Stomach (tissue), 9 donors: ENCODE measurements around the gene INPP5K. TPM values are rescaled to one million over a fixed set of nuclear protein-coding genes. Genes with fewer than 3 reads are reported as not detected.

Source experiments
- DNase-seq, 2 donors: peaks; one replicate each; pipeline versions ENCODE4 v3.0.0 to v3.0.0-alpha.2; 2013 to 2019
- H3K27ac ChIP-seq, 5 donors: fragments of 200-600 bp in 4 of 5; sonication (generic) in 4 of 5; one replicate each; pipeline ENCODE4 v1.5.1; 2013 to 2019; ENCODE audit warnings: mild to moderate bottlenecking in 1 of 5, moderate library complexity in 1 of 5
- H3K27me3 ChIP-seq, 3 donors: fragments of 200-600 bp; sonication (generic); one replicate each; pipeline ENCODE4 v1.5.1; 2017 to 2019; ENCODE audit warnings: mixed run types in 1 of 3
- H3K36me3 ChIP-seq, 4 donors: fragments of 200-600 bp; sonication (generic); 1 replicate in 3 of 4; 2 replicates in 1 of 4; pipeline ENCODE4 v1.5.1; 2016 to 2019
- H3K4me1 ChIP-seq, 4 donors: fragments of 200-600 bp; sonication (generic); one replicate each; pipeline ENCODE4 v1.5.1; 2016 to 2019
- H3K4me3 ChIP-seq, 4 donors: fragments of 200-600 bp; sonication (generic) in 3 of 4; one replicate each; pipeline ENCODE4 v1.5.1; 2016 to 2019; ENCODE audit warnings: mild to moderate bottlenecking in 1 of 4
- H3K9me3 ChIP-seq, 4 donors: fragments of 200-600 bp; sonication (generic); one replicate each; pipeline ENCODE4 v1.5.1; 2016 to 2019
- EP300 ChIP-seq: sonication (generic); formaldehyde crosslinking; IDR thresholded peaks from one replicate; pipeline ENCODE4 v1.6.1; 2017; ENCODE audit warnings: antibody characterized with exemption
- POLR2A ChIP-seq, 4 donors: fragments of 450-650 bp; IDR thresholded peaks; one replicate each; pipeline ENCODE4 v1.6.1; 2016; ENCODE audit warnings: antibody characterized with exemption in 4 of 4, control low read depth in 2 of 4, mild to moderate bottlenecking in 1 of 4, moderate library complexity in 1 of 4
- POLR2AphosphoS5 ChIP-seq, 3 donors: sonication (generic); formaldehyde crosslinking; IDR thresholded peaks; one replicate each; pipeline ENCODE4 v1.6.1; 2016; ENCODE audit warnings: antibody characterized with exemption in 3 of 3
- WGBS, 5 donors: extraction: QIAGEN DNeasy Blood & Tissue Kit in 3 of 5; methylation state at CpG; one replicate each; pipeline versions ENCODE4 v1.1.5 to v1.1.7; 2013 to 2018; 5-methylcytosine and 5-hydroxymethylcytosine counted together
- intact Hi-C: fragments of 100-400 bp; cut with DNase I; formaldehyde crosslinking; loops from one replicate; pipeline ENCODE4 v1.15.1; 2023; ENCODE audit warnings: low total_unique reads
- polyA plus RNA-seq, 3 donors: library from polyadenylated mRNA; stranded (reverse); fragments of 200-250 nt; gene quantifications; one replicate each; pipeline ENCODE4 v1.2.3, GENCODE V29; 2013
- total RNA-seq, 5 donors: library from RNA; depleted of rRNA; stranded (reverse); fragments of >200 nt; gene quantifications; one replicate each; pipeline versions ENCODE4 v1.1.0 to v1.2.3, GENCODE V29; 2014 to 2016
- TF ChIP-seq, protein P1 (sequence below), 7 experiments: fragments of 450-650 bp in 4 of 7; fragments of 200-600 bp in 3 of 7; sonication (generic) in 3 of 7; IDR thresholded peaks; one replicate each; pipeline ENCODE4 v1.5.1; 2016 to 2019; ENCODE audit warnings: antibody characterized with exemption in 7 of 7, control low read depth in 2 of 7, mild to moderate bottlenecking in 1 of 7
- donor health status: healthy with polysubstance abuse.
- donor health status: Bipolar disorder and iron deficiency.
- donor health status: healthy.

Gene INPP5K
- total and polyA plus RNA-seq, 8 donors, result 22.9 to 97.6 (median 47.6) TPM

DNA sequence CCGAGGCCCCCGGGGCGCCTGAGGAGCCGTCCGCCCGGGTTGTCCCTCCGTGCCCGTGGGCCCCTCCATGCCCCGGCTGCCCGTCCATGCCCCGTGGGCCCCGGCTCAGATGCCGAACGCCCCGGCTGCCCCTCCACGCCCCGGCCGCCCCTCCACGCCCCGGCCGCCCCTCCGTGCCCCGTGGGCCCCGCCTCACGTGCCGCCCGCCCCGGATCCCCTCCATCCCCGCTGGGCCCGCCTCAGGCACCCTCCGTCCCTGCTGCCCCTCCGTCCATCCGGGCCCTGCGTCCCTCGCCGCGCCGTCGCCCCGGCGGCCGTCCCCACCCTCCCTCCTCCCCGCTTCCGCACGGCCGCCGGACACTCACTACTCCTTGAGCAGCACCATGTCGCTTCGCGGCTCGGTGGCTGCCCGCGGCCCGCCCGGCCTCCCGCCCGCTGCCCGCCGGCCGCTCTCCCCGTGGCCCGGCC, 45.8 kb upstream of the INPP5K start:
- Histone ChIP-seq H3K36me3 (peaks cover 0 to 7% (median 1%) of the 10 kb centered on the region in 4 donors), H3K4me3 (peak overlapping the region; percentile 86 to 93 (median 93)), H3K4me1 (peaks cover 27 to 59% (median 49%) of the 10 kb centered on the region in 4 donors), H3K27ac (peak overlapping the region; percentile 90 to 98 (median 96)), H3K27me3 (no peaks in the 10 kb centered on the region), H3K9me3 (no peaks in the 10 kb centered on the region)
- intact Hi-C loops, result no loop called here
- DNase-seq, result peak in 1 of 2 donors; percentile 50
- 0 to 12% (median 0%) methylated on average over 5 to 61 of the region's 62 CpGs for WGBS, 5 donors
- TF ChIP-seq POLR2A (IDR thresholded peaks at IDR 0.05) (no peak), POLR2AphosphoS5 (IDR thresholded peaks at IDR 0.05) (no peak), EP300 (no peak)
- TF ChIP-seq, protein P1, sequence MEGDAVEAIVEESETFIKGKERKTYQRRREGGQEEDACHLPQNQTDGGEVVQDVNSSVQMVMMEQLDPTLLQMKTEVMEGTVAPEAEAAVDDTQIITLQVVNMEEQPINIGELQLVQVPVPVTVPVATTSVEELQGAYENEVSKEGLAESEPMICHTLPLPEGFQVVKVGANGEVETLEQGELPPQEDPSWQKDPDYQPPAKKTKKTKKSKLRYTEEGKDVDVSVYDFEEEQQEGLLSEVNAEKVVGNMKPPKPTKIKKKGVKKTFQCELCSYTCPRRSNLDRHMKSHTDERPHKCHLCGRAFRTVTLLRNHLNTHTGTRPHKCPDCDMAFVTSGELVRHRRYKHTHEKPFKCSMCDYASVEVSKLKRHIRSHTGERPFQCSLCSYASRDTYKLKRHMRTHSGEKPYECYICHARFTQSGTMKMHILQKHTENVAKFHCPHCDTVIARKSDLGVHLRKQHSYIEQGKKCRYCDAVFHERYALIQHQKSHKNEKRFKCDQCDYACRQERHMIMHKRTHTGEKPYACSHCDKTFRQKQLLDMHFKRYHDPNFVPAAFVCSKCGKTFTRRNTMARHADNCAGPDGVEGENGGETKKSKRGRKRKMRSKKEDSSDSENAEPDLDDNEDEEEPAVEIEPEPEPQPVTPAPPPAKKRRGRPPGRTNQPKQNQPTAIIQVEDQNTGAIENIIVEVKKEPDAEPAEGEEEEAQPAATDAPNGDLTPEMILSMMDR (IDR thresholded peaks at IDR 0.05), result no peak

GRCh38 chr17:1561420-1562175, 45.2 kb upstream of the INPP5K start:
- Histone ChIP-seq H3K4me3 (peak overlapping the region; percentile 86 to 93 (median 93)), H3K9me3 (no peaks in the 10 kb centered on the region), H3K27me3 (no peaks in the 10 kb centered on the region), H3K36me3 (peaks cover 0 to 13% (median 7%) of the 10 kb centered on the region in 4 donors), H3K27ac (peak overlapping the region; percentile 90 to 98 (median 96)), H3K4me1 (peaks cover 27 to 64% (median 53%) of the 10 kb centered on the region in 4 donors)
- TF ChIP-seq, protein P1 (IDR thresholded peaks at IDR 0.05), result no peak
- TF ChIP-seq POLR2AphosphoS5 (IDR thresholded peaks at IDR 0.05), result no peak
- no peak for TF ChIP-seq POLR2A (IDR thresholded peaks at IDR 0.05)
- TF ChIP-seq EP300, result no peak
- DNase-seq, result peak in 1 of 2 donors; percentile 77
- intact Hi-C loops, result no loop called here
- WGBS, 5 donors, result 4 to 13% (median 6%) methylated on average over 24 to 47 of the region's 47 CpGs

DNA sequence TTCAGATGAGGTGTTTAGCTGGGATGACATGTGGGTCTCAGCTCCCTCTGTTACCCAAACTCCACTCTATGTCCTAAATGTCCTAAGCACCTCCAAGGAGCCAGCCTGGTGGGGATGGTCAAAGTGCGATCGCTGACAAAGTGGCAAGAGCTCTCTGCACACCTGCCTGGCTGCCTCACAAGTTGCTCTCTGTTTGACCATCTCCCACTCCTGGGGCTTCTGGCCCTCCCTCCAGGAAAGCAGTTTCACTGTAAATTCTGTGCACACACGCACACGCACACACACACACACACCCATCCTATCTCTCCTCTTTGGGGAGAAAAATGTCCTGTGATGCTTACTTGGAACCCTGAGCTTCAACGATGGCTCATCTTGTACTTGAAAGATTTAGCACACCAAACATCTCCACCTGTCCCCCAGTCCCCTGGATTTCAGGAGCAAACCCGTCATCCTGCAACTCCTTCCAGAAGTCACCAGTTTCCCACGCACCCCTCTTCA, 44.5 kb upstream of the INPP5K start:
- Histone ChIP-seq H3K36me3 (peaks cover 0 to 17% (median 12%) of the 10 kb centered on the region in 4 donors), H3K27ac (peak overlapping the region in 2 of 5 donors; percentile 93 to 96), H3K4me1 (peaks cover 27 to 67% (median 59%) of the 10 kb centered on the region in 4 donors), H3K4me3 (peak overlapping the region; percentile 86 to 93 (median 93)), H3K27me3 (no peaks in the 10 kb centered on the region), H3K9me3 (no peaks in the 10 kb centered on the region)
- intact Hi-C loops, result no loop called here
- TF ChIP-seq, protein P1 (IDR thresholded peaks at IDR 0.05), result no peak
- TF ChIP-seq EP300 (no peak), POLR2AphosphoS5 (IDR thresholded peaks at IDR 0.05) (no peak), POLR2A (IDR thresholded peaks at IDR 0.05) (no peak)
- no peak for DNase-seq
- 66 to 75% (median 71%) methylated on average over 7 of the region's 7 CpGs for WGBS, 5 donors

GRCh38 chr17:1560101-1560857, 43.9 kb upstream of the INPP5K start:
- Histone ChIP-seq H3K36me3 (peaks cover 0 to 17% (median 12%) of the 10 kb centered on the region in 4 donors), H3K9me3 (no peaks in the 10 kb centered on the region), H3K27ac (no peak overlapping the region), H3K27me3 (no peaks in the 10 kb centered on the region), H3K4me3 (peak overlapping the region in 1 of 4 donors; percentile 93), H3K4me1 (peaks cover 30 to 73% (median 66%) of the 10 kb centered on the region in 4 donors)
- intact Hi-C loops, result no loop called here
- DNase-seq, result no peak
- 50 to 64% (median 54%) methylated on average over 17 to 22 of the region's 22 CpGs for WGBS, 5 donors
- TF ChIP-seq, protein P1 (IDR thresholded peaks at IDR 0.05), result no peak
- no peak for TF ChIP-seq EP300
- no peak for TF ChIP-seq POLR2A (IDR thresholded peaks at IDR 0.05)
- no peak for TF ChIP-seq POLR2AphosphoS5 (IDR thresholded peaks at IDR 0.05)
